ENCODE results near the gene SLC44A2. TPM values are rescaled to one million over a fixed set of nuclear protein-coding genes. Genes with fewer than 3 reads are reported as not detected.
A peak's percentile ranks its signal among the peaks of the same experiment; 100 is the strongest.

Gene SLC44A2
- total and polyA plus RNA-seq, 3 donors from 2014 or later: 268 to 463 (median 360) TPM

GRCh38 chr19:10683582-10683981, 58.2 kb downstream of the SLC44A2 start:
- Histone ChIP-seq H3K9me3 (no peaks in the 10 kb centered on the region), H3K36me3 (ENCODE audit: low read depth, missing control alignments) (no peaks in the 10 kb centered on the region), H3K27ac (no peak overlapping the region), H3K4me3 (no peak overlapping the region), H3K4me1 (peaks cover 16% of the 10 kb centered on the region), H3K27me3 (no peaks in the 10 kb centered on the region)
- 87 to 93% methylated on average over 20 to 21 of the region's 21 CpGs for WGBS, 2 donors
- TF ChIP-seq CTCF (IDR thresholded peaks at IDR 0.05) (no peak), POLR2A (IDR thresholded peaks at IDR 0.05) (no peak)
- no peak for DNase-seq
- intact Hi-C loops (cut with DNase I; ENCODE audit: low total_unique reads): no loop called here

GRCh38 chr19:10685210-10685609, 59.9 kb downstream of the SLC44A2 start:
- H3K4me3 ChIP-seq: no peak overlapping the region
- DNase-seq: no peak
- H3K4me1 ChIP-seq: peaks cover 19% of the 10 kb centered on the region
- H3K36me3 ChIP-seq (ENCODE audit: low read depth, missing control alignments): no peaks in the 10 kb centered on the region
- H3K27me3 ChIP-seq: no peaks in the 10 kb centered on the region
- H3K27ac ChIP-seq: no peak overlapping the region
- no peaks in the 10 kb centered on the region for H3K9me3 ChIP-seq
- TF ChIP-seq CTCF (IDR thresholded peaks at IDR 0.05) (no peak), POLR2A (IDR thresholded peaks at IDR 0.05) (no peak)
- intact Hi-C loops (cut with DNase I; ENCODE audit: low total_unique reads): no loop called here
- WGBS, 2 donors: 44 to 75% methylated on average over 4 to 5 of the region's 5 CpGs

- WGBS, 2 donors: 79 to 81% methylated on average over 9 to 10 of the region's 10 CpGs
Measured at GRCh38 chr19:10686193-10686592, 60.8 kb downstream of the SLC44A2 start.

GRCh38 chr19:10686661-10687517, 61.5 kb downstream of the SLC44A2 start:
- Histone ChIP-seq H3K36me3 (ENCODE audit: low read depth, missing control alignments) (no peaks in the 10 kb centered on the region), H3K4me3 (no peak overlapping the region), H3K27ac (peak overlapping the region in 1 of 2 donors; percentile 68), H3K9me3 (no peaks in the 10 kb centered on the region), H3K27me3 (no peaks in the 10 kb centered on the region), H3K4me1 (peaks cover 25% of the 10 kb centered on the region)
- peak; percentile 54 for DNase-seq
- WGBS, 2 donors: 75% methylated on average over 23 to 31 of the region's 31 CpGs
- intact Hi-C loops (cut with DNase I; ENCODE audit: low total_unique reads): no loop called here
- TF ChIP-seq POLR2A (IDR thresholded peaks at IDR 0.05): no peak
- no peak for TF ChIP-seq CTCF (IDR thresholded peaks at IDR 0.05)

More at GRCh38 chr19:10686193-10686592, 60.8 kb downstream of the SLC44A2 start:
- DNase-seq: no peak
- intact Hi-C loops (cut with DNase I; ENCODE audit: low total_unique reads): no loop called here
- peak overlapping the region in 1 of 2 donors; percentile 68 for H3K27ac ChIP-seq
- no peak overlapping the region for H3K4me3 ChIP-seq
- TF ChIP-seq POLR2A (IDR thresholded peaks at IDR 0.05) (no peak), CTCF (IDR thresholded peaks at IDR 0.05) (no peak)
- no peaks in the 10 kb centered on the region for H3K36me3 ChIP-seq (ENCODE audit: low read depth, missing control alignments)
- no peaks in the 10 kb centered on the region for H3K9me3 ChIP-seq
- no peaks in the 10 kb centered on the region for H3K27me3 ChIP-seq
- H3K4me1 ChIP-seq: peaks cover 22% of the 10 kb centered on the region

Data from testis (tissue), 3 donors.